WTC11 (cell line): ENCODE measurements around the gene FMC1.
"Not testable (repeated sequence)": the region's sequence is repeated elsewhere in the genome, so short reads cannot be mapped to it uniquely, and the experiment has no call there.

Experiments
- AFF4 ChIP-seq: sonication (generic); formaldehyde crosslinking; IDR thresholded peaks from 2 replicates; pipeline ENCODE4 v1.8.1; 2023; ENCODE audit warnings: mild to moderate bottlenecking, missing genetic modification reagents, borderline replicate concordance
- EMX1 ChIP-seq: fragments of 250-450 bp; sonication (Bioruptor Pico); IDR thresholded peaks from 2 replicates; pipeline ENCODE4 v1.8.0; 2021; ENCODE audit warnings: mild to moderate bottlenecking
- NR1H2 ChIP-seq: sonication (generic); formaldehyde crosslinking; IDR thresholded peaks from 2 replicates; pipeline ENCODE4 v1.9.0; 2021; ENCODE audit warnings: mild to moderate bottlenecking, moderate library complexity, missing genetic modification reagents
- TF ChIP-seq, protein P1 (sequence below): fragments of 200-600 bp; IDR thresholded peaks from 2 replicates; pipeline ENCODE4 v1.8.0; 2022; ENCODE audit warnings: antibody characterized with exemption
- TF ChIP-seq, protein P2 (sequence below): sonication (generic); formaldehyde crosslinking; IDR thresholded peaks from 2 replicates; pipeline ENCODE4 v1.8.0; 2023; ENCODE audit warnings: mild to moderate bottlenecking, missing genetic modification reagents

DNA sequence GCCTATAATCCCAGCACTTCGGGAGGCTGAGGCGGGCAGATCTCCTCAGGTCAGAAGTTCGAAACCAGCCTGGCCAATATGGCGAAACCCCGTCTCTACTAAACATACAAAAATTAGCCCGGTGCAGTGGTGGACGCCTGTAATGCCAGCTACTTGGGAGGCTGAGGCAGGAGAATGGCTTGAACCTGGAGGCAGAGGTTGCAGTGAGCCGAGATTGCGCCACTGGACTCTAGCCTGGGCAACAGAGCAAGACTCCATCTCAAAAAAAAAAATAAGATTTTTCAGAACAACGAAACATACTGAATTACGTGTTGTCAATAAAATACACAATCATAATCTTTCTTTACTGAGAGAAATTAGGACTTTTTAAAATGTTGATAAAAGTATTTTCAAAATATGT, 16.4 kb upstream of the FMC1 start:
- not testable (repeated sequence) for TF ChIP-seq EMX1 (CRISPR knock-in tag); NR1H2 (CRISPR knock-in tag); AFF4
- TF ChIP-seq, protein P1, sequence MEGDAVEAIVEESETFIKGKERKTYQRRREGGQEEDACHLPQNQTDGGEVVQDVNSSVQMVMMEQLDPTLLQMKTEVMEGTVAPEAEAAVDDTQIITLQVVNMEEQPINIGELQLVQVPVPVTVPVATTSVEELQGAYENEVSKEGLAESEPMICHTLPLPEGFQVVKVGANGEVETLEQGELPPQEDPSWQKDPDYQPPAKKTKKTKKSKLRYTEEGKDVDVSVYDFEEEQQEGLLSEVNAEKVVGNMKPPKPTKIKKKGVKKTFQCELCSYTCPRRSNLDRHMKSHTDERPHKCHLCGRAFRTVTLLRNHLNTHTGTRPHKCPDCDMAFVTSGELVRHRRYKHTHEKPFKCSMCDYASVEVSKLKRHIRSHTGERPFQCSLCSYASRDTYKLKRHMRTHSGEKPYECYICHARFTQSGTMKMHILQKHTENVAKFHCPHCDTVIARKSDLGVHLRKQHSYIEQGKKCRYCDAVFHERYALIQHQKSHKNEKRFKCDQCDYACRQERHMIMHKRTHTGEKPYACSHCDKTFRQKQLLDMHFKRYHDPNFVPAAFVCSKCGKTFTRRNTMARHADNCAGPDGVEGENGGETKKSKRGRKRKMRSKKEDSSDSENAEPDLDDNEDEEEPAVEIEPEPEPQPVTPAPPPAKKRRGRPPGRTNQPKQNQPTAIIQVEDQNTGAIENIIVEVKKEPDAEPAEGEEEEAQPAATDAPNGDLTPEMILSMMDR = not testable (repeated sequence)
- TF ChIP-seq, protein P2, sequence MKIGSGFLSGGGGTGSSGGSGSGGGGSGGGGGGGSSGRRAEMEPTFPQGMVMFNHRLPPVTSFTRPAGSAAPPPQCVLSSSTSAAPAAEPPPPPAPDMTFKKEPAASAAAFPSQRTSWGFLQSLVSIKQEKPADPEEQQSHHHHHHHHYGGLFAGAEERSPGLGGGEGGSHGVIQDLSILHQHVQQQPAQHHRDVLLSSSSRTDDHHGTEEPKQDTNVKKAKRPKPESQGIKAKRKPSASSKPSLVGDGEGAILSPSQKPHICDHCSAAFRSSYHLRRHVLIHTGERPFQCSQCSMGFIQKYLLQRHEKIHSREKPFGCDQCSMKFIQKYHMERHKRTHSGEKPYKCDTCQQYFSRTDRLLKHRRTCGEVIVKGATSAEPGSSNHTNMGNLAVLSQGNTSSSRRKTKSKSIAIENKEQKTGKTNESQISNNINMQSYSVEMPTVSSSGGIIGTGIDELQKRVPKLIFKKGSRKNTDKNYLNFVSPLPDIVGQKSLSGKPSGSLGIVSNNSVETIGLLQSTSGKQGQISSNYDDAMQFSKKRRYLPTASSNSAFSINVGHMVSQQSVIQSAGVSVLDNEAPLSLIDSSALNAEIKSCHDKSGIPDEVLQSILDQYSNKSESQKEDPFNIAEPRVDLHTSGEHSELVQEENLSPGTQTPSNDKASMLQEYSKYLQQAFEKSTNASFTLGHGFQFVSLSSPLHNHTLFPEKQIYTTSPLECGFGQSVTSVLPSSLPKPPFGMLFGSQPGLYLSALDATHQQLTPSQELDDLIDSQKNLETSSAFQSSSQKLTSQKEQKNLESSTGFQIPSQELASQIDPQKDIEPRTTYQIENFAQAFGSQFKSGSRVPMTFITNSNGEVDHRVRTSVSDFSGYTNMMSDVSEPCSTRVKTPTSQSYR (CRISPR knock-in tag) = not testable (repeated sequence)
